HG03521 (cell line): ENCODE data around the gene ZNF425.
"Not testable (repeated sequence)": the region's sequence is repeated elsewhere in the genome, so short reads cannot be mapped to it uniquely, and the experiment has no call there.

Experiments
- ATAC-seq: cut with Tn5 transposase; IDR thresholded peaks from one replicate; pipeline ENCODE4 v1.9.1; 2021; ENCODE audit warnings: mild to moderate bottlenecking, moderate library complexity; ENCODE audit not compliant: unreplicated experiment

ZNF425 gene

DNA sequence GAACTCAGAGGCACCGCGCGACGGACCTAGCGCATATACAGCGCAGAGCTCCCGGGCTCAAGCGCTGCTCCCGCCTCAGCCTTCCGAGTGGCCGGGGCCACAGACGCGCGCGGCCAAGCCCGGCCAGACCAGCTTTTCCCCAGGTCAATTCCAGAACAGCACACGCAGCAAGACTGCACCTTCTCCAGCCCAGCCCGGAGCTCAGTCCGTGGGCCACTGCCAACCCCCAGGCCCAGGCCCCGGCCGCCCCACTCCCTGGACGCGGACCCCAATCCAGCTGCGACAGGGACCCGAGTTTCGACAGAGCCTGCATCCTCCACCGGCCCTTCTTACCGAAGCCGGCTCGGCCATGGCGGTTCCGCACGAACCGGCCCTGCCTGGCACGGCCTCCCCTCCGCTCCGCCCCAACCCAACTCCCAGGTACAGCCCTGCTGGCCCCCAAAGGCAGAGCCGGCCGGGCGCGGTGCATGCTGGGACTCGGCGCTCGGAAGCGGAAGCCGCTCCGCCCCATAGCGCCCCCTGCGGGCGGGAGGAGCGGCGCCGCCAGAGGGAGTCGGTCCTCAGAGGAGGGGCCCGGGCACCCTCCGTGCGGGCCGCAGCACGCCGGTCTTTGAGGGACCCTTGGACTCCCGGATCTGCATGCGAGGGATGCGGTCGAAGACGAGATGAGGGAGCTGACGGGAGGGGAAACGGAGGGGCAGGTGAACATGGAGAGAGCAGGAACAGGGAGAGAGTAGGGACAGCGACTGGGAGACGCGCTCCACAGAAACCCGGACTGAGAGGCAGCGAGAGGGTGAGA, at the start of gene ZNF425:
Gene ZNF425, minus strand, starts transcription at position 462 of the 799 bp plus-strand sequence. Its CDS starts 111 bp downstream, at position 351.
- peak; percentile 83 for ATAC-seq

- no peak for ATAC-seq
These were observed 49.0 kb upstream of the ZNF425 start for GRCh38 chr7:149175150-149175549.

DNA sequence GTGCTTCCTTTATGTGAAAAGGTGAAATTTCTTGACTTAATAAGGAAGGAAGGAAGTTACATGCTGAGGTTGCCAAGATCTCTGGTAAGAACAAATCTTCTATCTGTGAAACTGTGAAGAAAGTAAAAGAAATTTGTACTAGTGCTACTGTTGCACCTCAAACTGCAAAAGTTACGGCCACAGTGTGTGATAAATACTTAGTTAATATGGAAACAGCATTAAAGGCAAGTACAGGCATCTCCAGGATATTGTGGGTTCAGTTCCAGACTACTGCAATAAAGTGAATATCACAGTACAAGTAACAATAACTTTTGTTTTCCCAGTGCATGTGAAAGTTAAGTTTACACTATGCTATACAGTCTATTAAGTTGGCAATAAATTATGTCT, 46.4 kb upstream of the ZNF425 start:
- no peak for ATAC-seq

DNA sequence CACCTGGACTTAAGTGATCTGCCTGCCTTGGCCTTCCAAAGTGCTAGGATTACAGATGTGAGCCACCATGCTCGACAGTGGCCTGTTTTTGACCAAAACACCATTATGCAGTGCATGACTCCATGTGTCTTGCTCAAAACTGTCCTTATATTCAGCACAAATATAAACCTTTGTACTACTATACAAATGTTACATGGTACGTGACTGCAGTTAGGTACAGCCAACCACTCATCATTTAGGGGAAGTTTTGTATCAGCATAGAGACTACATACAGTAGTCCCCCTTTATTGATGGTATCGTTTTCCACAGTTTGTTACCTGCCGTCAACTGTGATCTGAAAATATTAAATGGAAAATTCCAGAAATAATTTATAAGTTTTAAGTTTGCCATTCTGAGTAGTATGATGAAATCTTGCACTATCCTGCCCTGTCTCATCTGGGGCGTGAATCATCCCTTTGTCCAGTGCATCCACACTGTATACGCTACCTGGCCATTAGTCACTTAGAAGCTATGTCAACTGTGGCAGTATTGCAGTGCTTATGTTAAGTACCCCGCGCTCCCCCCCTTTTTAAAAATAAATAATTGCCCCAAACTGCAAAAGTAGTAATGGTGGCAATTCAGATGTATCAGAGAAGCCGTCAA, 45.9 kb upstream of the ZNF425 start:
- no peak for ATAC-seq

DNA sequence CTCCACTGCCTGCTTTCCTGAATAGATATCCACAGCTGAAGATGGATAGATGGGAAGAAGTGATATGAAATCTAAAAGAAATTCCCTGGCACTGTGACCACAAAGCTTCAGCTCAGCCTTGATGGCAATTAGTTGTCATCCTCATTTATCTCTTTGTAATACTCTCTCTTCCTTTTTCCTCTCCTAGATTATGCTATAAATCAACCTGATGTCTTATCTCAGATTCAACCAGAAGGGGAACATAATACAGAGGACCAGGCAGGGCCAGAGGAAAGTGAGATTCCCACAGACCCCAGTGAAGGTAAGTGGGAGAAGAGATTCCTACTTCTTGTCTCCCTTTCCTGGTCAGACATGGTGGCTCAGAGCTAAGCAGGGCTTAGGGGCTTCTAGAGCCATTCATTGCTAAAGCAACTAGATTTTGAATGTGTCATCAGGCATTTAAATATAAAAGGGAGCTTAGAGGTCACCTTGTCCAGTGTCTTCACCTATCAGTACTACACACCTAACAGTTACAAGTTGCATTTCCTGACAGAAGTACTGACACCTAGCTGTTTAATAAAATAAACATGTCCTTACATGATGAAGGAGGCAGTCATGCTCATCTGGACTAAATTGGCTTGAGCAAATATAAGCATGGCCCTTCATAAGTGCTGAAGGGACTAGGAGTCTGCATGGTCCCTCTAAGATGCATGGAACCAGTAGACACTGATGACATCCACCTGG, 40.7 kb upstream of the ZNF425 start:
- ATAC-seq, result no peak

GRCh38 chr7:149166142-149166541, 40.0 kb upstream of the ZNF425 start:
- no peak for ATAC-seq

GRCh38 chr7:149161241-149161848, 35.2 kb upstream of the ZNF425 start:
- no peak for ATAC-seq

DNA sequence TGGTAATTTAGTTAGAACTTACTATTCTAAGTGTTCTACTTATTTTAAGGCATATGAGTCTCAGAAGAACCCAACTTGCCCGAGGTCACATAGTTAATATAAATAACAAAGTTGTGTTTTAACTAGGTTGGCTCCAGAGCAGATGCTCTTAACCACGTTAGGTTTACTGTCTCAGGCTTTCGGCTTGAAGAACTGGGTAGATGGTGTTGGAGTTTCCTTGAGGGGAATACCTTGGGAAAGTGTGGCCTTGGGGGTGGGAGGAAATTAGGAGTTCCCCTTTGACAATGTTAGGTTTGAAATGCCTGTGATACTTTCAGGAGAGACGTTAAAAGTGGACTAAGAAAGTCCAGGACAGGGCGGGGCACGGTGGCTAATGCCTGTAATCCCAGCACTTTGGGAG, 30.8 kb upstream of the ZNF425 start:
- no peak for ATAC-seq

DNA sequence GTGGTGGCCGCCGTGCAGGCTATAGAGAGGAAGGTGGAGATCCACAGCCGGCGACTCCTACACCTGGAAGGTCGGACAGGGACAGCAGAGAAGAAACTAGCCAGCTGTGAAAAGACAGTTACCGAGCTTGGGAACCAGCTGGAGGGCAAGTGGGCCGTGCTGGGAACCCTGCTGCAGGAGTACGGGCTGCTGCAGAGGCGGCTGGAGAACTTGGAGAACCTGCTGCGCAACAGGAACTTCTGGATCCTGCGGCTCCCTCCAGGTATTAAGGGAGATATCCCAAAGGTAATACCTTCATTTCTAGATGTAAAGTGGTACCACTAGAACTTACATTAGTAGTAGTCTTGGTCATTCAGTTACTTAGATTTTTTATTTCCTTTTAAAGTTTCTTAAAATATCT, 27.9 kb upstream of the ZNF425 start:
- no peak for ATAC-seq

GRCh38 chr7:149153346-149153745, 27.2 kb upstream of the ZNF425 start:
- no peak for ATAC-seq

- no peak for ATAC-seq
These were observed 24.9 kb upstream of the ZNF425 start for GRCh38 chr7:149150981-149151380.

GRCh38 chr7:149147752-149148653, 21.9 kb upstream of the ZNF425 start:
- peak; percentile 36 for ATAC-seq

GRCh38 chr7:149147072-149147751, 21.1 kb upstream of the ZNF425 start, which contains the start of gene ZNF398:
TSS of gene ZNF398 (plus strand) at chr7:149147453. CDS start at chr7:149147743, 290 bp downstream.
- peak; percentile 68 for ATAC-seq

DNA sequence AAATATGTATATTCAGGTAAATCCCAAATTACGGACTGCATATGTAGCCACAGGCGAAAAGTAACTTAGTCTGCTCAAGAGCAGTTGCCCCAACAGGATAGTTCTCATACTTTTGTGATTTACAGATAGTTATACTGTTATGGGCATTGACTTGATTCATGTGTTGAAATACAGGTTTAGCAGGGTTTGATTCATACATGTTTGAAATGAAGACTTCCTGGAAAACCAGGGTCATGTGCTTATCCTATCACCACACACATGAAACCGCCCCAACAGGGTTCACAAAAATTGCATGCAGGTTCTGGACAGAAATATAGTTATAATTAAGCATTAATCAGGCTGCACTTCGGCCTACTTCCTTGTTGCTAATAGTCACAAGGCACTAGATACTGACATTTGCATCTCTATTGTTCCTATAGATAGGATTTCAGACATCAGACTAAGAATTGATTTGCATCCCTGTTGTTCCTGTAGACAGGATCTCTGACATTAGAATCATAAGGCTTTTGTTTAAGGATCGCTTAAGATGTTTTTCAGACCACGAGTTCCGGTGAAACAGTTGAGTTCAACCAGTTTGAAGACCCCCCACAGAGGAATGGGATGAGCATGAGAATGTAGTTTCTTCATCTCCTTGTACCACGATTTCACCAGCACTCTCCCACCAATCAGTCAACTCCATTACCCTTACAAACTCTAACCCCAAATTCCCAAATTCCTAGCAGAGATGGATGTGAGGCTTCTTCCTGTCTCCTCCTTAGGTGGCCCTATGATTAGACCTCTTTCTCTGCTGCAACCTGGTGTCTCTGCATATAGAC, 19.1 kb upstream of the ZNF425 start:
- ATAC-seq, result no peak

DNA sequence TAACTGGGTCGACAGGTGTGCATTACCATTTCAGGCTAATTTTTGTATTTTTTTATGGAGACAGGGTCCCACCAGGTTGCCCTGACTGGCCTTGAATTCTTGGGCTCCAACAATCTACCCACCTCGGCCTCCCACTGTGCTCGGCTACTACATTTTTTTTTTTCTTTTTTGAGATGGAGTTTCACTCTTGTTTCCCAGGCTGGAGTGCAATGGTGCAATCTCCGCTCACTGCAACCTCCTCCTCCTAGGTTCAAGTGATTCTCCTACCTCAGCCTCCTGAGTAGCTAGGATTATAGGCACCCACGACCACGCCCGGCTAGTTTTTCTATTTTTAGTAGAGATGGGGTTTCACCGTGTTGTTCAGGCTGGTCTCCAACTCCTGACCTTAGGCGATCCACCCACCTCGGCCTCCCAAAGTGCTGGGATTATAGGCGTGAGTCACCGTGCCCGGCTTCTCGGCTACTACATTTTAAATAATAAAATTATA, 18.4 kb upstream of the ZNF425 start:
- ATAC-seq, result not testable (repeated sequence)

DNA sequence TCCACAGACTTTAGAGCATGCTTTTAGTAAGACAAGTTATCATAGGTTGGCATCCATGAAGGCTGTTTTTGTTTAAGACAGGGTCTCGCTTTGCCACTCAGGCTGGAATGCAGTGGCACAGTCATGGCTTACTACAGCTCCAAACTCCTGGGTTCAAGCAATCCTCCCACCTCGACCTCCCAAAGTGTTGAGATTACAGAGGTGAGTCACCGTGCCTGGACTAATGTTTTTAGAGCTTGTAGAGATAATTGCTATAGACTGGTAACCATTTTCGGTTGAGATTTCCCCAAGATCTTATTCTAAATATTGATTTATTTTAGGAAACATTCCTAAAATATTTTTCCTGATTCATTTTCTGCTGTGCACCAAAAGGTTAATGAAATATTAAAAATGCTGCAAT, 15.8 kb upstream of the ZNF425 start:
- ATAC-seq, result no peak

DNA sequence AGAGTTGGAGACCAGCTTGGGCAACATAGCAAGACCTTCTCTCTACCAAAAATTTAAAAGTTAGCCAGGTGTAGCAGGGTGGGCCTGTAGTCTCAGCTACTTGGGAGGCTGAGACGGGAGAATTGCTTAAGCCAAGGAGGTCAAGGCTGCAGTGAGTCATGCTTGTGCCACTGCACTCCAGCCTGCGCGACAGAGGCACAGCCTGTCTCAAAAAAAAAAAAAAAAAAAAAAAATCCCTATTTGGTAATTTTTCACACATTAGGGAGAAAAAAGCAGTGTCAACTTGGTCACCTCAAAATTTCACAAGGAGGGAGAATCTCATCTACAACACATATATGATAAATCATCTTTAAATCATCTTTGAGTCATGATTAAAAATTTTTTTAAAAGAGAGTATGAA, 14.7 kb upstream of the ZNF425 start:
- no peak for ATAC-seq

- no peak for ATAC-seq
These were observed 10.0 kb upstream of the ZNF425 start for GRCh38 chr7:149136118-149136517.
